HS-5 (cell line): Measurements from ENCODE around the gene NDUFAF3.

ENCODE experiments used
- DNase-seq: peaks from one replicate; pipeline ENCODE4 v3.0.0-alpha.2; 2012; ENCODE audit warnings: low read depth

NDUFAF3 gene

DNA sequence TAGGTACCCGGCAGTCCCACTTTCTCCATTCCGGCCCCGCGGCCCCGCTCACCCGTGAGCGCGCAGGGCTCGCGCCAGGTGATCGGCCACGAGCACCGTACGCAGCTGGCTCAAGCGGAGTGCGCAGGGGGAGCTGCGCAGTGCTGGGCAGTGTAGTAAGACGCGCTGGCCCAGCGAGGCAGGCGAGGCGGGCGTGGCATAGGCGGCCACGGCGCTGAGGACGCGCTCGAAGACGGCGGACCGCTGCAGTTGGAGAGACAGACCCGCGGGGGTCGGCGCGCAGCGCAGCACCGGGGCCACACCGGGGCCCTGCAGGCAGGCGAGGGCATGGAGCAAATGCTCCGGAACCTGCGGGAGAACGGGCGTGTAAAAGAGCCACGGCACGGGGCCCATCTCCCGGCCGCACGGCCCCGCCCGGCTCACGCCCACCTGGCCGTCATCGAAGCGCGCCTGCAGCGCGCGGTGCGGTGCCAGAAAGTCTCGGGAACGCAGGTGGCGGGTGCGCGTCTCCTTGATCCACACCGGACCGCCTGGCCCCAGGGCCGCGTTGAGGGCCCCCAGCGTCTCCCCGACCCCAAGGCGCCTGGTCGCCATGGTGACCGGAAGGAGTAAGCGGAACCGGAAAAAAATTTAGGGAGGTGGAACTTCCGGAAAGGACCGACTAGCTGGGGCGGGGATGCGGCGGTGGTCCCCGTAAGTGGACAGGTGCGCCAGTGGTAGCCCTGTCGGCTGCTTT, 3.8 kb upstream of the NDUFAF3 start, which contains the start of gene DALRD3:
Gene DALRD3, minus strand, starts transcription at position 610 of the 736 bp plus-strand sequence. Its CDS starts 16 bp downstream, at position 594.
- no peak for DNase-seq

DNA sequence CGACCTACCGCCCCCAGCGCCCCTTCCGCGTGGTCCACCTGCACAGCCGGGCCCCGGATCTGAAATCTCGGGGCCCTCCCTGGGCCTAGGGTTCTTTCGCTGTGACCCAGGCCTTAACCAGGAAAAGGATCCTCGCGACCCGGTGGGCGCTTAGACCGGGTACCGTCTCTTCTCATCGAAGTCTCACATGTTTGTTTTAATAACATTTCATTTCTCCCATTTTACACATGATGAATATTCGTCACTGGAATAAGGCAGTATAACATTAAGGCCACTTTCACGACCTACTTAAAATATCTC, 3.3 kb upstream of the NDUFAF3 start:
- no peak for DNase-seq

- no peak for DNase-seq
These were observed 2.0 kb upstream of the NDUFAF3 start for GRCh38 chr3:49019941-49020329.

GRCh38 chr3:49020330-49021212, 1.4 kb upstream of the NDUFAF3 start:
- DNase-seq: no peak

- DNase-seq: peak; percentile 94
These were observed 608 bp upstream of the NDUFAF3 start for GRCh38 chr3:49021213-49021812.

DNA sequence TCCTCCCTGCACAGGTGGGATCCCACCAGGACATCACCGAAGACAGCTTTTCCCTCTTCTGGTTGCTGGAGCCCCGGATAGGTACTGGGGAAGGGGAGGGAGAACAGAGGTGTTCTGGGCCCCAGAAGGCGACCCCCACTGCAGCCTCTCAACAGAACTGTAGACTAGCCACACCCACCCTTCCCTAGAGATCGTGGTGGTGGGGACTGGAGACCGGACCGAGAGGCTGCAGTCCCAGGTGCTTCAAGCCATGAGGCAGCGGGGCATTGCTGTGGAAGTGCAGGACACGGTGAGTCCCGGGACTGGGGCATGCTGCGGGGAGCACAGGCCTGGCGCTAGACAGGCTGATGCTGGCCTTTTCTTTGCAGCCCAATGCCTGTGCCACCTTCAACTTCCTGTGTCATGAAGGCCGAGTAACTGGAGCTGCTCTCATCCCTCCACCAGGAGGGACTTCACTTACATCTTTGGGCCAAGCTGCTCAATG, 809 bp downstream of the NDUFAF3 start:
- no peak for DNase-seq

- no peak for DNase-seq
These were observed 1.9 kb downstream of the NDUFAF3 start for GRCh38 chr3:49023775-49024174.

- no peak for DNase-seq
These were observed 2.5 kb downstream of the NDUFAF3 start for GRCh38 chr3:49024449-49024848.

GRCh38 chr3:49025005-49025792, 3.3 kb downstream of the NDUFAF3 start:
- no peak for DNase-seq

DNA sequence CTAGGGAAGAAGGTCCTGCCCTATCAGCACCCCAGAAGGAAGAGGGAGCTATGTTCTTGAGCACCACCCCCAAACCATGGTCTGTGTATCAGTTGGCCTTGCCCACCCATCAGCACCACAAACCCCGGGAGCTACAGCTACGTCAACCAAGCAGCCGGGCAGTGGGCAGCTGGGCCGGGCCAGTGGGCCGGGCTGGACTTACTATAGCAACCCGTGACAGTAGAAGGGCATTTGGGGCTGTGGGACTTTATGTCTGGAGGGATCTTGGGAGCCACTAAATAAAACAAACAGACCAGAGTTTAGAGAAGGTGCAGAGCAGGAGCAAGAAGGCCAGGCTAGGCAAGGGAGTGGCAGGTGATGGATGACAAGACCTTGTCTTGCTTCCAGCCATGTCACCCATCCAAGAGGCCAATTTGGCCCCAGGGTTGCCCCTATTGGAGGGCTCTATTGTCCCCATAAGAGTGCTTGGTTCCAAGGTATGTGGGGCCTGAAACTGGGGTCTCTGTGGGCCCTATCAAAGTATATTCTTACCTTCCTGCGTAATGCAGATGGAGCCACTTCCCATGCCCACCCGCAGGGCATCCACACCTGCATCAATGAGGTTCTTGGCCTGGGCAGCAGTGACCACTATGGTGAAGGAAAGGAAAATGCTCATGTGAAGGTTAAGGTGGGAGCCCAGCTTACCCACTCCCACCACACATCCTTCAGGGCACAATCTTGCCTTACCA, 4.0 kb downstream of the NDUFAF3 start:
- no peak for DNase-seq

DNA sequence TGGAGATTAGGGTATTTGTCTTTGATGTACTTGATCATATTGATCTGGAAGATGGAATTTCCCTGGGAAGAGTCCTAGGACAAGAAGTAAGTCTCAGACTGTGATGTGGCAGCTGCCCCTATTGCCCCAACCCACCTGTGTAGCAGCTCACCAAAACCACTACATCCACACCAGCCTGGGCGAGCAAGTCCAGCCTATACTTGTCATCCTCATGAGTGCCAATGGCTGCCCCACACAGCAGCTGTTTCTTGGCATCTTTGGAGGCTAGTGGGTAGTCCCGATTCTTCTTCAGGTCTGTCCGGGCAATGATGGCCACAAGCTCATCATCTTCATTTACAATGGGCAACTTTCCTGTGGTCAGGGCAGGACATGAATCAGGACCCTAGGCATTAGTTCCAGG, 4.6 kb downstream of the NDUFAF3 start:
- DNase-seq: no peak

GRCh38 chr3:49027634-49028033, 5.7 kb downstream of the NDUFAF3 start:
- DNase-seq: no peak

- no peak for DNase-seq
These were observed 6.4 kb downstream of the NDUFAF3 start for GRCh38 chr3:49028298-49028672.

- peak; percentile 73 for DNase-seq
These were observed 7.0 kb downstream of the NDUFAF3 start, which contains the start of gene IMPDH2 for GRCh38 chr3:49028673-49029562. TSS of gene IMPDH2 (minus strand) at chr3:49029398. CDS start at chr3:49029350, 48 bp downstream.

DNA sequence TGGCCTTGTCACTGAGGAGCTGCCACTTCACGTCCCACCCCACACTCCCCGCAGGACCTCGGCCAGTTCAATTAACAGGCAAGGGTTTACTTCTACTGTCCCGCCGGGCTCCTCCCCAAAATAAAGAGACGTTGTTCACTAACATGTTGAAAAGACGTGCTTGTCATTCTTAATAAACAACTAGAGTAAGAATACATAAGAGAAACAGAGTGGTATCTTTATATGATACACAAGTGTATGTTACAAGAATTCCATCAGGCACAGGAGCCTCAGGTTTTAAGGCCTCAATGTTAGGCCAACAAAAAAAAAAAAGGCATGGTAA, 7.6 kb downstream of the NDUFAF3 start:
- no peak for DNase-seq

- DNase-seq: no peak
These were observed 8.4 kb downstream of the NDUFAF3 start for GRCh38 chr3:49030321-49030720.

- DNase-seq: no peak
These were observed 10.9 kb downstream of the NDUFAF3 start for GRCh38 chr3:49032646-49033304.

DNA sequence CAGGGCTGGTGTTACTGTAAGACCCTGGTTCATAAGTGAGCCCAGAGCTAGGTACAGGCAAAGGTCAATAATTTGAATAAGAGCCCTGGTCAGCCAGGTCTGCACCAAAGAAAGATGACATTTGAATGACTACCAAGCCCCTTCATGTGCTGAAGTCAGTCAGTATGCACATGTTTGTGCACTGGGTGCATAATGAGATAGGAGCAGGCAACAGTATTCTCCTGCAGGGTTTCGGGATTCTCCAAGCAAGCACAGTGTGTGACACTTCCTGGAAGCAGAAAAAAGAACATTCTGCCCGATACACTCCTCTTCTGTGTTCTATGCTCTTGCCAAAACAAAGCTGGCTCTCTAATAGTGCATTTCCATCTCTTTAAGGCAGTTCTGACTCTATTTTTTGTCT, 12.7 kb downstream of the NDUFAF3 start:
- DNase-seq: no peak

- no peak for DNase-seq
These were observed 13.4 kb downstream of the NDUFAF3 start for GRCh38 chr3:49035281-49035680.

DNA sequence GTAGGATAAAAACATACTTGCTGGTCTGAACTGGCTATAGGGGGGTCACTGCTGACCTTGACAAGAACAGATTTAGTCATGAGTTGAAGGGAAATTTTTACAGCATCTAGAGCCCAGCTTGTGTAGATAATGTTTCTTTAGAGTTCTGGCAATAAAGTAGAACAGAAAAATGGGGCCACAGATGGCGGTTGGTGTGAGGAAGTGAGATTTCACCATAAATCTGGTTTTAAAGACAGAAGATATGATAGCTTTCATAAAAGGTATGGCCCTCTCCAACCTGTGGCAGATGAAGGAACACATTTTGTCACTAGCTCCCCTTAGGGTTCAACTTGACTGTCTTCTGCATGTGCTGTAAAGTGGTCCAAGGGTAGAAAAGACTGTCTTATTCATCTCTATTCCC, 31.6 kb downstream of the NDUFAF3 start:
- DNase-seq: no peak
